GM19397 (cell line): ENCODE data around the gene E2F8.

Experiments used
- ATAC-seq: cut with Tn5 transposase; IDR thresholded peaks from one replicate; pipeline ENCODE4 v1.9.1; 2021; ENCODE audit warnings: mild to moderate bottlenecking, moderate library complexity; ENCODE audit not compliant: unreplicated experiment

Gene E2F8

GRCh38 chr11:19252394-19253152 lies 11.8 kb upstream of the E2F8 start:
- ATAC-seq = no peak

DNA sequence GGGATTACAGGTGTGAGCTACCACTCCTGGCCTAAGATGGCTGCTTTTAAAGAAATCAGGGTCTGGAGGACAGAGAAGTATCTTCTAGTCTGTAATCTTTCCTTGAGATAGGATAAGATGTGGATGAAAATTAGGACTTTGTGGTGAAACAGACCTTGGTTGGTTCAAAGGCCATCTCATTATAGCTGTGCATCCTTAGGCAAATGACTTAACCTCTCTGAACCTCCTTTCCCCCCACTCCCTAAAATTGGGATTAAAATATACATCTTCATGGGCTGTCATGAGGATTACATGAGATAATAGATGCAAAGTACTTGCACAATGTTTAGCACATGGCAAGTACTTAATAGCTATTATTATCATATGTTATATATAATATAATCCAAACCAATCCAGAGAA lies 10.8 kb upstream of the E2F8 start:
- ATAC-seq = no peak

DNA sequence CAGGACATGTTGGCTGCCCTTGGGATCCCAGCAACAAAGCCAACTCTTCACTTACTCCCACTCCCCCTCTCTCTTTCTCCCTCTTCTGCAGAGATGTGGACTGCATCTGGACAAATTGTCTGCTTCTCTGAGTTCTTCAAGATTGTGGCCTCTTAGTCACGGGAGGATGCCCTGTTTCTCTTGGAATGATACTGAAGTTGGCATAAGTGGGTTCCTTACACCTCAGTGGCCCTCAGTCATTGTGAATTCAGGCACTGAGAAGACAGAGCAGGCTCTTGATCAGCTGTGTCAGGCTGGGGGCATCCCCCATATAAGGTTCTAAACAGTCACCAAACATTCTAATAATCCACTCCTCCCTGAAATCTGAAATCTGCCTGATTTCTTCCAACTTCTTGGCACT lies 6.1 kb upstream of the E2F8 start:
- no peak for ATAC-seq

DNA sequence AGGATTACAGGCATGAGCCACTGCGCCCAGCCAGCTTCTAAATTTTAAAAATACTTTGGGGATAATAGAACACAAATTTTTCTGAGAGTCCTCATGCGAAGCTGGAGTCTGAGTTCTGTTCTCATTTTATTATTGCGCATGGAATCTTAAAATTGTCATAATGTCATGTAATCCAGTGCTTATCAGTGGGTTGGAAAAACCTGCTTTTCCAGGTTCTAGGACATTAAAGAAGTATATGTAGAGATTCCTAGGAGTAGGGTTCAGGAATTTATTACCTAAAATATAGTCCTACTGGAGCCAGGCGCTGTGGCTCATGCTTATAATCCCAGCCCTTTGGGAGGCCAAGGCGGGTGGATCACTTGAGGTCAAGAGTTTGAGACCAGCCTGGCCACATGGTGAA lies 4.6 kb upstream of the E2F8 start:
- no peak for ATAC-seq

DNA sequence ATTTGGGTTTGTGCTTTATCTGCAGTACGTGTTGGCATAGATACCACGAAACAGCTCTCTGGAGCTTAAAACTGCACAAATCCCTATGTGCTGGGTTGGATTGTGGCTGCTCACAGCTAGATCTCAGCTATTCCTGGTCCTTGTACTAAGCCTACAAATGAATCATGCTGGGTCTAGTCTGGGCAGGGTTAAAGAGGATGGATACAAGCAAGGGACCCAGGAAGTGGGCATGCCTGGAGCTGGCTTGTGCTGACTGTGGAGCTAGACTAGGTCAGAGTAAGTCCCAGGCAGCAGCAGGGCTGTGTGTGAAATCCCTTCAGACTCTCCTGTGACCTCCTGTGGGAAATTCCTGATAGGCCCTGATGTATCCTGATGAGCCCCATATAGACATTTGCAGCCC lies 3.9 kb upstream of the E2F8 start:
- ATAC-seq = no peak

DNA sequence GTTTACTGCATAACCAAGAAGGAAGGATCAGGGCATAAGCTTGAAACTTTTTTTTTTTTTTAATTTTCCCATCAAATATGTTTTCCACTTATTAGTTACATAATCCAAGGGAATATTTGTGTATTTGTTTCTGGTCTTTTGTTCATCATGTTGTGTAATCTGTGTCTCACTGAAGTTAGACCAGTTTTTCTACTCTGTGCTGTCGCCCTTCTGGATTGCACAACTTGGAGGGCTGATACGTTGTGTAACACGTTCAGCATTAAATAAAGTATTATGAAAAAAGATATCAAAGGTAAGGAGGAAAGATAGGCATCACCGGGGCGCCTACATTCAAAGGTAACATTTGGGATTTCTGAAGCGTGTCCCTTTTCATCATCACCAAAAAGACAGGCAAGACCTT lies 3.3 kb upstream of the E2F8 start:
- ATAC-seq = no peak

GRCh38 chr11:19243613-19244012 lies 2.9 kb upstream of the E2F8 start:
- no peak for ATAC-seq

- no peak for ATAC-seq
These were observed 2.4 kb upstream of the E2F8 start for GRCh38 chr11:19243143-19243542.

DNA sequence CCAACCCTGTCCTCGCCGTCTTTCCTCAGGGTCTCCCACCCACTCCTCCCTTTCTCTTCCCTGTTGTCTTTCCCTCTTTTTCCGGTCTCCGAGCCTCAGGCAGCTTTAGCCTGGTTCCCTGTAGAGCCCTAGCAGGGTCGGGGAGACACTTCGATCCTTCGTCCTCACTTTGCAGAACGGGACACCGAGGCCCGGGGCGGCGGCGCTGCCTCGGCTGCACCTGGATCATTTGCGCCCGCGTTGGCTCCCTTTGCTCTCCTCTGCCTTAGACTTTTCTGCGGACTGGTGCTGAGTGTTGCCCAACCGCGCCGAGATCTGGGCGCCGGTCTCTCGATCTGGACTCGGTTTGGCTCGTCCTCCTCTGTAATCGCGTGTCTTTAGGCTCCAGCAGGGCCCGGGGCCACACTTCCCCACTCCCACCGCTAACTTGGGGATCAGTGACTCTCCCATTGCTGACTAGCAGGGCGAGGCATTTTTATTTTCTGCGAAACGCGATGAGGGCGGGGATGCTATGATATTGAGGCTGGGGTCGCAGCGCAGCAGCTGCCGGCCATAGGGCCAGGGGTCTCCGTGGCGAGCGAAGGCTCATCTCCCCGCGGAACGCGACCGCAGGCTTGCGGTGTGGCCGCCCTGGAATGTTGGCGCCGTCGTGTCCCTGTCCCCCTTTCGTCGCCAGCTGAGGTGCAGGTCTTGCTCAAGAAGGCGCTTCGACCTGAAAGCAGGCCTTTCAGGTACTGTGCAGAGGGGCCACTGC lies 1.6 kb upstream of the E2F8 start:
- no peak for ATAC-seq

GRCh38 chr11:19241260-19242178 lies 774 bp upstream of the E2F8 start:
- peak; percentile 36 for ATAC-seq

DNA sequence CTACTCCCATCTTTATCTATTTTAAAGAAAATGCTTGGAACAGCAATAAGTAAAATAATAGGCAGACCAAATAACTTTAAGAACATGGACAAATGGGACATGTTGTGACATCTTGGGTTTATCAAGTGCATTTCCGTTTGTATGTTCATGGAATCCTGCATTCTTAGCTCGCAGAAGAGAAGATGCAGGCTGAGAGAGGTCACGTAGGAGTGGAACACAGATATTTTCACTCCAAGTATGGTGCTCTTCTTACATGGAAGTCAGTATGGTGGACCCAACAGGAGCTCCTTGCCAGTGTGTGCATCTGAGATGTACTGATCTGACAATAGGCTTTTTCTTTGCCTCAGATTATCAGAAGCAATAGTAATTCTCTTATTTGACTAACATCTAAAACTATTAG lies 1.7 kb downstream of the E2F8 start:
- ATAC-seq = no peak

DNA sequence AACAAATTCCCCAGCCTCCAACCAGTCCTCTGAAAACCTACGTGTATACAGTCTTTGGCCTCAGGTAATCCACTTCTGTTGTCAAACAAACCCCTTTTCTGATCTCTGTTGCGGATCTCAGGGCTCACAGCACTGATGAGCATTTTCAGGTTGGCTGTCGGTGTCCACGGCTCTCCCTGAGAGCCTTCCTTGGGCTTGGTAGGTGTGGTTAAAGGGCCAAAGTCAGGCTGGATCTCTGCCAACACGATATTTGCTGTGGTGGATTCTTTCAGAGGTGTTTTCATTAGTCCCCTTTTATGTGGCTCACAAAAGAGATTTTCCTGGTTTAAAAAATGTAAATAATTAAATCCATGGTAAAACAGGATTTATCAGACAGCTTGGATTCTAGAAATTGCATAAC lies 2.9 kb downstream of the E2F8 start:
- ATAC-seq = no peak

DNA sequence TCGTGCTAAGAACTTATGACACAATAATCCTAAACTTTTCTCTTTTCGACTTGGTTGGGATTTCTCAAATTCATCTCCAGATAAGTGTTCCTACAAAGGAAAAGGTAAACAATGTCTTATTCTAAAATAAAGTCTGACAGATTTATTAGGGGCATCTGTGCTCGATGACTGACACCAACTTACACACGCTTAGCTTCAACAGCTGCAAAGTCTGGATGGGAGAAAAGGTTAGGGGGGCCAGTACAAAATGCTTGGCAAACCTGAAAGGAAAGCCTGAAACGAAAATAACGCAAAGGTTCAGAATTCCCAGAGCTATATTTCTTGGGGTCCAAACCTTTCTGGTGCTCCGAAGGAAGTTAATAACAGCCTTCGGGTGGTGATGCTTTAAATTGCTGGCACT lies 3.4 kb downstream of the E2F8 start:
- ATAC-seq = no peak

DNA sequence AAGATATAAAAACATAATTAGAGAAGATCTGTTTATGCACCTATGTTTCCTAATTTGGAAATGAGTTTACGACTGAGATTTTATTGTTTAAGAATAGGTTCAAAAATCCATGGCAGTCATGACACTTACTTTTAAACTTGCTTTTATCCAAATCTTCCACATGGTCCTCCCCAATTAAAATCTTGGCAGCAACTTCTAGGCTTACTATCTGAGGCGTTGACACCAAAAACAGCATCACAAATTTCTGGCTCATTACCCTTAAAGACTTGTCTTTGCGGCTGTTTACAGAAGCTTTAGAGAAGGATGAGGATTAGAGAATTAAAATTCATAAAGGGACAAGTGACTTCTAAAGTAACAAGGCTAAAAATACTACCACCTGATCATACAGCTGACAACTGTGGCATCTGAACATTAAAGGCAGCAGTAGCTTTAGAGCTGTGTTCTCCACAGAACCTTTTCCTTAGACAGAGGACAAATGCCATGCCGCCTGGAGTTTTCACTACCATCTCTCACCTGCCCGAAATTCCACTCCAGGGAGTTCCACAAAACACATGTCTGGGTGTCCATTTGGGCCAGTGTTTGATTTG lies 6.4 kb downstream of the E2F8 start:
- ATAC-seq = no peak

- ATAC-seq = no peak
These were observed 7.7 kb downstream of the E2F8 start for GRCh38 chr11:19232910-19233503.

GRCh38 chr11:19229671-19230070 lies 11.1 kb downstream of the E2F8 start:
- ATAC-seq = no peak

DNA sequence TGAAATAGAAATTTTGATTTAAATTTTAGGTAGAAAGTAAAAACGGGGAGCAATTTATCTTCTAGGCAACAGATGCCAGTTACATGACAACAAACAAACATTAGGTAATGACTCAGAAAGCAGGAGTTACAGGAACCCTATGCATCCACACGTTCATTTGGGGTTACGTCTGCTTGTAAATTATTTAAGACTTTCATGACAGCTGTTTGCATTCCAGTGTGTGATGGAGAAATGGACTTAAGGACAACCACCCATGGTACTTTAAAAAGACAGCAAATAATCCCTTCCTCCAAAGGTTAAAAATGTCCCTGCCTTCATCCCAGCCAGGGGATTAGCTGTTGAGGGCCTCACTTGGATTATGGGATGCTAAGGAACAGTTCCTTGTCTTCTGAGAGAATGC lies 11.8 kb downstream of the E2F8 start:
- ATAC-seq = no peak

DNA sequence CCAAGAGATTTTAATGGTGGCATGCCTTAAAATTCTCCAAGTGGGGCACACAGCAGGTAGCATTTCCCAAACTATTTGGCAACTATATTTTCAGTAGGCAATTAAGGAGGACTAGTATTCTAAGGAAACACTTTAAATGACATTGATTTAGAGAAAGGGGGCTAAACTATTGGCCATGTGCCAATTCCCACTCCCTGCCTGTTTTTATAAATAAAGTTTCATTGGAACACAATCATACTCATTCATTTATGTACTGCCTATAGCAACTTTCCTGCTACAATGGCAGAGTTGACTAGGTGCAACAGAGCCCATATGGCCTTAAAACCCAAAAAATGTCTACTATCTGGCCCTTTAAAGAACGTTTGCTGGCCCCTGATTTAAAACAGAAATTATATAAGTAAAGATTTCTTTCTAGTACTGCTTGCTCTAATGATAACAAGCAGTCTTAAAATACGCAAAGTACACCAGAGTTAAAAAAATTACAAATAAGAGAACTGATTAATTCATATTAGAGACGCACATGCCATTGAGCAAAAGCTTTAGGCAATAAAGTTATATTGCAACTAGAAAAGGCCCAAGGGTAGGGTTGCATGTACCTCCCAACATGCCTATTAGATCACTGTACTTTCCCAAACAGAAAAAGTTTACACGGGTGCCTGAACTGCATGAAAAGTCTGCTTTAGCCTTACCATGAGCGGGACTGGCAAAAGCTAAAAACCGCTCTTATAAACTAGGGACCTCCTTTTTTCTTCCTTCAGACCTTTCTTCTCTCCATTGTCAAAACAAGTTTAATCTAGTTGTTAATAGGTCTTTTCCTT lies 14.2 kb downstream of the E2F8 start:
- no peak for ATAC-seq

- ATAC-seq = no peak
These were observed 15.2 kb downstream of the E2F8 start for GRCh38 chr11:19225581-19225980.

- no peak for ATAC-seq
These were observed 15.6 kb downstream of the E2F8 start for GRCh38 chr11:19225123-19225522.
